Neural cell (in vitro differentiated cells): Measurements from ENCODE around the gene WRAP53. TPM values are rescaled to one million over a fixed set of nuclear protein-coding genes. Genes with fewer than 3 reads are reported as not detected.
A peak's percentile ranks its signal among the peaks of the same experiment; 100 is the strongest.

Experiments used
- H2AFZ ChIP-seq: fragments of 200-600, 300-800 bp; sonication (generic), shearing (Covaris generic); 2 replicates; pipeline ENCODE4 v1.6.0; 2014; ENCODE audit warnings: low read depth, mild to moderate bottlenecking, antibody characterized with exemption, low read length, moderate library complexity
- H3F3A ChIP-seq: fragments of 200-600 bp; shearing (Covaris generic); 2 replicates; pipeline ENCODE4 v1.6.1; 2016; ENCODE audit warnings: mild to moderate bottlenecking, moderate library complexity, mixed read lengths, antibody characterized with exemption, low read length; ENCODE audit not compliant: insufficient read depth, poor library complexity, severe bottlenecking
- H3K27ac ChIP-seq: fragments of 200-600, 300-800 bp; sonication (generic), shearing (Covaris generic); 2 replicates; pipeline ENCODE4 v1.5.1; 2014; ENCODE audit warnings: mild to moderate bottlenecking, low read length, moderate library complexity
- H3K27me3 ChIP-seq: fragments of 300-800, 200-600 bp; sonication (generic), shearing (Covaris generic); 2 replicates; pipeline ENCODE4 v1.6.0; 2014; ENCODE audit warnings: mild to moderate bottlenecking, low read depth, low read length, moderate library complexity; ENCODE audit not compliant: insufficient read depth
- H3K36me3 ChIP-seq: fragments of 300-800, 200-600 bp; sonication (generic), shearing (Covaris generic); 2 replicates; pipeline ENCODE4 v1.5.1; 2014; ENCODE audit warnings: mild to moderate bottlenecking, antibody characterized with exemption, low read length, moderate library complexity; ENCODE audit not compliant: insufficient read depth
- H3K4me2 ChIP-seq: fragments of 300-800, 200-600 bp; sonication (generic), shearing (Covaris generic); 2 replicates; pipeline ENCODE4 v1.6.0; 2014; ENCODE audit warnings: mild to moderate bottlenecking, low read length
- H3K4me3 ChIP-seq: fragments of 300-800, 200-600 bp; sonication (generic), shearing (Covaris generic); 2 replicates; pipeline ENCODE4 v1.5.1; 2014; ENCODE audit warnings: mild to moderate bottlenecking, low read length, moderate library complexity
- H3K79me2 ChIP-seq: fragments of 200-600 bp; shearing (Covaris generic); replicated peaks from 2 replicates; pipeline ENCODE4 v1.6.0; 2014; ENCODE audit warnings: mild to moderate bottlenecking, low read length, moderate library complexity; ENCODE audit not compliant: insufficient read depth
- H3K9ac ChIP-seq: fragments of 300-800, 200-600 bp; sonication (generic), shearing (Covaris generic); 2 replicates; pipeline ENCODE4 v1.6.1; 2016; ENCODE audit warnings: mild to moderate bottlenecking, low read length, mixed read lengths
- H3K9me2 ChIP-seq: fragments of 200-600 bp; shearing (Covaris generic); 2 replicates; pipeline ENCODE4 v1.6.1; 2016; ENCODE audit warnings: mild to moderate bottlenecking, low read length, mixed read lengths; ENCODE audit not compliant: insufficient read depth
- H3K9me3 ChIP-seq: fragments of 200-600, 300-800 bp; sonication (generic), shearing (Covaris generic); 2 replicates; pipeline ENCODE4 v1.6.1; 2016; ENCODE audit warnings: mild to moderate bottlenecking, mixed run types, low read length, moderate library complexity, mixed read lengths
- H4K20me1 ChIP-seq: fragments of 200-600 bp; shearing (Covaris generic); 2 replicates; pipeline ENCODE4 v1.6.1; 2016; ENCODE audit warnings: mild to moderate bottlenecking, mixed run types; ENCODE audit not compliant: insufficient read depth
- CTCF ChIP-seq: fragments of 450-650 bp; IDR thresholded peaks from 2 replicates; pipeline ENCODE4 v1.5.1; 2014; ENCODE audit warnings: antibody characterized with exemption, mild to moderate bottlenecking, moderate library complexity; ENCODE audit not compliant: poor library complexity, severe bottlenecking
- EP300 ChIP-seq: fragments of 450-650 bp; conservative IDR thresholded peaks from 2 replicates; pipeline ENCODE4 v1.6.1; 2014; ENCODE audit warnings: antibody characterized with exemption, mild to moderate bottlenecking, moderate library complexity; ENCODE audit not compliant: poor library complexity, severe bottlenecking
- EZH2 ChIP-seq: fragments of 200-600, 300-800 bp; shearing (Covaris generic), sonication (generic); IDR thresholded peaks from 2 replicates; pipeline ENCODE4 v1.6.1; 2014; ENCODE audit warnings: antibody characterized with exemption, low read length, borderline replicate concordance, mild to moderate bottlenecking; ENCODE audit not compliant: insufficient read depth, poor library complexity, severe bottlenecking
- MXI1 ChIP-seq: fragments of 450-650 bp; conservative IDR thresholded peaks from 2 replicates; pipeline ENCODE4 v1.6.1; 2014; ENCODE audit warnings: antibody characterized with exemption, mild to moderate bottlenecking; ENCODE audit not compliant: poor library complexity, severe bottlenecking
- POLR2AphosphoS5 ChIP-seq: IDR thresholded peaks from 2 replicates; pipeline ENCODE4 v1.6.1; 2012
- RAD21 ChIP-seq: fragments of 450-650 bp; conservative IDR thresholded peaks from 2 replicates; pipeline ENCODE4 v1.6.1; 2014; ENCODE audit warnings: antibody characterized with exemption, mild to moderate bottlenecking, moderate library complexity
- REST ChIP-seq: IDR thresholded peaks from 2 replicates; pipeline ENCODE4 v1.6.1; 2012; ENCODE audit warnings: borderline replicate concordance
- SMC3 ChIP-seq: fragments of 450-650 bp; conservative IDR thresholded peaks from 2 replicates; pipeline ENCODE4 v1.6.1; 2014; ENCODE audit warnings: antibody characterized with exemption, mild to moderate bottlenecking, moderate library complexity; ENCODE audit not compliant: poor library complexity
- TAF1 ChIP-seq: IDR thresholded peaks from 2 replicates; pipeline ENCODE4 v1.6.1; 2012; ENCODE audit warnings: low read depth
- polyA plus RNA-seq: library from polyadenylated mRNA; depleted of rRNA; stranded (reverse); fragments of >200 nt; gene quantifications from 2 replicates; pipeline ENCODE4 v1.2.3, GENCODE V29; 2014

The WRAP53 gene
- polyA plus RNA-seq, 1 donor from 2014 or later: 20.1 TPM

GRCh38 chr17:7687072-7687907 lies 987 bp upstream of the WRAP53 start, which contains the start of gene TP53 (continued):
- TF ChIP-seq RAD21: no peak

DNA sequence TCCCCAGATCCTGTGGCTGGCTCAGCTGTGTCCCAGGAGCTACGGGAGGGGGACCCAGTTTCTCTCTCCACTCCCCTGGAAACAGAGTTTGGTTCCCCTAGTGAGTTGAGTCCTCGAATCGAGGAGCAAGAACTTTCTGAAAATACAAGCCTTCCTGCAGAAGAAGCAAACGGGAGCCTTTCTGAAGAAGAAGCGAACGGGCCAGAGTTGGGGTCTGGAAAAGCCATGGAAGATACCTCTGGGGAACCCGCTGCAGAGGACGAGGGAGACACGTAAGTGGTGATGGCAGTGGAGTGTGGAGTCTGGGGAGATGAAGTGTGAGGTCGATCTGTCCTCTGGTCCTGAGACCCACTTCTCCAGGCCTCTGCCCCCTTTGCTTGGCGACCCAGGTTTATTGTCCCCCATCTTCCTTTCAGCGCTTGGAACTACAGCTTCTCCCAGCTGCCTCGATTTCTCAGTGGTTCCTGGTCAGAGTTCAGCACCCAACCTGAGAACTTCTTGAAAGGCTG lies 585 bp downstream of the WRAP53 start:
- Histone ChIP-seq H3K4me3 (peak overlapping the region; percentile 96), H3K9me2 (no peaks in the 10 kb centered on the region), H3K9ac (peak overlapping the region; percentile 69), H4K20me1 (no peaks in the 10 kb centered on the region), H3K27me3 (no peaks in the 10 kb centered on the region), H3K79me2 (peaks cover 30% of the 10 kb centered on the region), H3K27ac (peak overlapping the region; percentile 46), H2AFZ (peak overlapping the region; percentile 51), H3K9me3 (no peaks in the 10 kb centered on the region), H3K4me2 (peak overlapping the region; percentile 94), H3F3A (peaks cover 5% of the 10 kb centered on the region), H3K36me3 (no peaks in the 10 kb centered on the region)
- TF ChIP-seq REST (no peak), EZH2 (no peak), TAF1 (no peak)

DNA sequence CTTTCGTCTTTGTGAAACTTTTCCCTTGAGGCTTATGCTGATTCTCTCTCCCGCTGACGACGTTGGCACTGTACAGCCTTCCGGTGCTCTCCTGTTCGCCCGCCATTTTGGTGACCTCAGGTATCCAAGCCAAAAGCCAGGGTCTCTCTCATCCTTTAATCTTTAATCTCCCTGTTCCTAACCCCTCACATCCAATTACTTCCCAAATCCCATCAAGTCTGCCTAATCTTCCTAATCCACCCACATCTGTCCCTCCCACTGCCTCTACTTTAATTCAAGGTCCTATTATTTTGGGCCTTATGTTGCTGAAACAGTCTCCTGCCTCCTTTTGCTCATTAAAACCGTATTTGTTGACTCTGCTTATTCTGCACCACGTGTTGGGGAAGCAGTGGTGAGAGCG lies 7.3 kb downstream of the WRAP53 start:
- Histone ChIP-seq H4K20me1 (no peaks in the 10 kb centered on the region), H2AFZ (no peak overlapping the region), H3K9me2 (no peaks in the 10 kb centered on the region), H3K36me3 (no peaks in the 10 kb centered on the region), H3K9ac (no peak overlapping the region), H3K27me3 (no peaks in the 10 kb centered on the region), H3K4me3 (no peak overlapping the region), H3K27ac (no peak overlapping the region), H3K9me3 (no peaks in the 10 kb centered on the region), H3F3A (no peaks in the 10 kb centered on the region), H3K79me2 (no peaks in the 10 kb centered on the region), H3K4me2 (no peak overlapping the region)
- TF ChIP-seq TAF1 (no peak), POLR2AphosphoS5 (no peak), CTCF (no peak), EP300 (no peak), REST (no peak), RAD21 (no peak), SMC3 (no peak), EZH2 (no peak), MXI1 (no peak)
